Stromal cell of bone marrow (primary cell): ENCODE results near the gene FAM151B.
"Not testable (repeated sequence)": the region's sequence is repeated elsewhere in the genome, so short reads cannot be mapped to it uniquely, and the experiment has no call there.

Source experiments
- DNase-seq: peaks from one replicate; pipeline ENCODE4 v3.0.0-alpha.2; 2012; ENCODE audit warnings: low read depth

The FAM151B gene

GRCh38 chr5:80487829-80488721, at the start of gene FAM151B:
TSS of gene FAM151B (plus strand) at chr5:80488100. CDS start at chr5:80488124, 24 bp downstream.
- DNase-seq = peak; percentile 76

- no peak for DNase-seq
Observed at GRCh38 chr5:80438739-80439138, 49.2 kb upstream of the FAM151B start.

- no peak for DNase-seq
Observed at GRCh38 chr5:80439213-80439612, 48.7 kb upstream of the FAM151B start.

GRCh38 chr5:80442742-80443141, 45.2 kb upstream of the FAM151B start:
- no peak for DNase-seq

- DNase-seq = no peak
Observed at GRCh38 chr5:80453366-80453765, 34.5 kb upstream of the FAM151B start.

- DNase-seq = no peak
Observed at GRCh38 chr5:80463269-80463668, 24.6 kb upstream of the FAM151B start.

GRCh38 chr5:80466669-80467485, 21.0 kb upstream of the FAM151B start:
- DNase-seq = no peak

- no peak for DNase-seq
Observed at GRCh38 chr5:80468131-80468530, 19.8 kb upstream of the FAM151B start.

GRCh38 chr5:80470631-80471030, 17.3 kb upstream of the FAM151B start:
- not testable (repeated sequence) for DNase-seq

- DNase-seq = no peak
Observed at GRCh38 chr5:80474929-80475328, 13.0 kb upstream of the FAM151B start.

GRCh38 chr5:80479713-80480112, 8.2 kb upstream of the FAM151B start:
- DNase-seq = no peak

GRCh38 chr5:80480354-80480753, 7.5 kb upstream of the FAM151B start:
- no peak for DNase-seq

- DNase-seq = peak; percentile 40
Observed at GRCh38 chr5:80481019-80481893, 6.6 kb upstream of the FAM151B start.

- no peak for DNase-seq
Observed at GRCh38 chr5:80482578-80482977, 5.3 kb upstream of the FAM151B start.

GRCh38 chr5:80483636-80484232, 4.2 kb upstream of the FAM151B start:
- DNase-seq = no peak

- DNase-seq = no peak
Observed at GRCh38 chr5:80487444-80487828, 464 bp upstream of the FAM151B start.

- DNase-seq = no peak
Observed at GRCh38 chr5:80491296-80491695, 3.4 kb downstream of the FAM151B start.

GRCh38 chr5:80492741-80493140, 4.8 kb downstream of the FAM151B start:
- no peak for DNase-seq

- DNase-seq = not testable (repeated sequence)
Observed at GRCh38 chr5:80493443-80493842, 5.5 kb downstream of the FAM151B start.

- no peak for DNase-seq
Observed at GRCh38 chr5:80495891-80496290, 8.0 kb downstream of the FAM151B start.

GRCh38 chr5:80502800-80503199, 14.9 kb downstream of the FAM151B start:
- no peak for DNase-seq

- no peak for DNase-seq
Observed at GRCh38 chr5:80503641-80504040, 15.7 kb downstream of the FAM151B start.
